CD1c-positive myeloid dendritic cell (primary cell): ENCODE data around the gene CHRM1.

Source experiments
- DNase-seq: peaks from one replicate; pipeline ENCODE4 v3.0.0-alpha.2; 2016; ENCODE audit errors: extremely low spot score

Gene CHRM1

GRCh38 chr11:62905296-62905695 lies 15.9 kb downstream of the CHRM1 start:
- no peak for DNase-seq

- DNase-seq: no peak
Observed at GRCh38 chr11:62902932-62903331, 18.2 kb downstream of the CHRM1 start.

- no peak for DNase-seq
Observed at GRCh38 chr11:62898027-62898426, 23.1 kb downstream of the CHRM1 start.

- DNase-seq: no peak
Observed at GRCh38 chr11:62897311-62897710, 23.9 kb downstream of the CHRM1 start.

GRCh38 chr11:62896049-62896448 lies 25.1 kb downstream of the CHRM1 start:
- no peak for DNase-seq

- DNase-seq: no peak
Observed at GRCh38 chr11:62895501-62895900, 25.7 kb downstream of the CHRM1 start.

- DNase-seq: no peak
Observed at GRCh38 chr11:62892077-62892922, 28.9 kb downstream of the CHRM1 start.

GRCh38 chr11:62889484-62890437 lies 31.4 kb downstream of the CHRM1 start:
- no peak for DNase-seq

GRCh38 chr11:62889126-62889483 lies 32.1 kb downstream of the CHRM1 start:
- no peak for DNase-seq

GRCh38 chr11:62888406-62888805 lies 32.8 kb downstream of the CHRM1 start:
- no peak for DNase-seq

- no peak for DNase-seq
Observed at GRCh38 chr11:62885137-62885750, 35.9 kb downstream of the CHRM1 start.

GRCh38 chr11:62883673-62884072 lies 37.5 kb downstream of the CHRM1 start:
- no peak for DNase-seq

GRCh38 chr11:62882788-62883501 lies 38.2 kb downstream of the CHRM1 start:
- peak; percentile 27 for DNase-seq

- no peak for DNase-seq
Observed at GRCh38 chr11:62882431-62882749, 38.8 kb downstream of the CHRM1 start.

- peak; percentile 97 for DNase-seq
Observed at GRCh38 chr11:62881579-62882430, 39.4 kb downstream of the CHRM1 start.

- DNase-seq: peak; percentile 90
Observed at GRCh38 chr11:62880803-62881578, 40.2 kb downstream of the CHRM1 start, which contains the start of gene SLC3A2. SLC3A2 (plus strand) TSS chr11:62880896; CDS start chr11:62881024, 128 bp downstream.

- DNase-seq: peak; percentile 87
Observed at GRCh38 chr11:62880231-62880802, 40.8 kb downstream of the CHRM1 start.

- DNase-seq: no peak
Observed at GRCh38 chr11:62879235-62879978, 41.8 kb downstream of the CHRM1 start.

GRCh38 chr11:62876712-62877111 lies 44.5 kb downstream of the CHRM1 start:
- DNase-seq: no peak
